Right lobe of liver (tissue), 6 donors: Measurements from ENCODE around the gene CLCNKB. TPM values are rescaled to one million over a fixed set of nuclear protein-coding genes. Genes with fewer than 3 reads are reported as not detected.

Experiments
- ATAC-seq, 4 donors: fragments of 200-7000 bp; cut with Tn5 transposase; one replicate each; pipeline ENCODE4 v1.9.1; 2020; ENCODE audit warnings: mild to moderate bottlenecking in 4 of 4, moderate library complexity in 4 of 4
- DNase-seq, 3 donors: peaks; one replicate each; pipeline ENCODE4 v3.0.0-alpha.2; 2020
- H3K27ac ChIP-seq, 3 donors: fragments of 200-600 bp; one replicate each; pipeline ENCODE4 v1.8.0; 2022
- H3K27me3 ChIP-seq, 2 donors: fragments of 200-600 bp; one replicate each; pipeline ENCODE4 v1.8.0; 2022
- H3K36me3 ChIP-seq, 4 donors: fragments of 200-600 bp; sonication (generic) in 1 of 4; one replicate each; pipeline versions ENCODE4 v1.5.1 to v1.8.0; 2017 to 2022; ENCODE audit warnings: control low read depth in 1 of 4
- H3K4me1 ChIP-seq, 4 donors: fragments of 200-600 bp; sonication (generic) in 1 of 4; one replicate each; pipeline versions ENCODE4 v1.5.1 to v1.8.0; 2017 to 2022; ENCODE audit warnings: control low read depth in 1 of 4
- H3K4me3 ChIP-seq, 3 donors: fragments of 200-600 bp; one replicate each; pipeline ENCODE4 v1.8.0; 2022
- H3K9me3 ChIP-seq, 4 donors: fragments of 200-600 bp; sonication (generic) in 1 of 4; one replicate each; pipeline versions ENCODE4 v1.5.1 to v1.8.0; 2017 to 2022; ENCODE audit warnings: control low read depth in 1 of 4
- POLR2A ChIP-seq: fragments of 450-650 bp; IDR thresholded peaks from one replicate; pipeline ENCODE4 v1.6.1; 2017; ENCODE audit warnings: antibody characterized with exemption, mild to moderate bottlenecking
- WGBS: methylation state at CpG from one replicate; pipeline ENCODE4 v1.1.6; 2018; ENCODE audit warnings: low coverage, low lambda C conversion rate; ENCODE audit not compliant: insufficient coverage; ENCODE audit errors: missing lambda C conversion rate; 5-methylcytosine and 5-hydroxymethylcytosine counted together
- intact Hi-C, 2 donors: fragments of 100-400 bp; cut with DNase I; formaldehyde crosslinking; loops; one replicate each; pipeline versions ENCODE4 v1.11.2 to v1.14.1; 2022
- total RNA-seq, 6 experiments: library from RNA; depleted of rRNA in 2 of 6; stranded (reverse); fragments of >200 nt in 2 of 6; fragmentation: NEBNext Ultra II Directional in 3 of 6; extraction: Animal tissue kit (Norgen Biotek cat#: 25700) in 3 of 6; gene quantifications; one replicate each; pipeline versions ENCODE4 v1.1.0 to v1.2.4, GENCODE V29; 2016 to 2023
- TF ChIP-seq, protein P1 (sequence below), 4 donors: fragments of 200-600 bp in 3 of 4; fragments of 450-650 bp in 1 of 4; IDR thresholded peaks; one replicate each; pipeline versions ENCODE4 v1.5.1 to v1.8.0; 2016 to 2022; ENCODE audit warnings: antibody characterized with exemption in 4 of 4, mild to moderate bottlenecking in 2 of 4
- donor health status: DM: no; HTN: yes; CAD: no.
- donor health status: DM: no; HTN: no; CAD: no.
- donor health status: DM: no; HTN: no; CAD: no.
- donor health status: DM: no; HTN: yes; CAD: no.
- donor health status: DM: no; HTN: yes; CAD: no.

Gene CLCNKB
- total RNA-seq, 6 experiments from 2014 or later: not detected

DNA sequence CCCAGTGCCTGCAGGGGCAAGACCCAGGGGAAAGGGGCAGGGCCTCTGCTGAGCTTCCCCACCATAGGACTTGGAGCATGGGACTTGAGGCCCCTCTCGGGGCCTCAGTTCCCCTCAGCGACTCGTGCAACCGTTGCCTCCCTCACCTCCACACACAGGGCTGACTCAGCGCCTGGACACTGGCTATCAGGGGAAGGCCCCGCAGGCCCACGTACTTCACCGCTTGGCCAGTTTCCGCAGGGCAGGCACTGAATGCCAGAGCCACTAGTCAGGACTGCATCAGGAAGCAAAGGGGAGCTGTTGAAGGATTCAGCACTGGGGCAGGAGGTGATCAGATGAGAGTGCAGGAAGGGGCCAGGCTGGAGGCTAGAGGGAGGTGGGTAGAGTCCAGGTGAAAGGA is 45.4 kb downstream of the CLCNKB start:
- ATAC-seq: peak in 2 of 4 donors; percentile 4 to 24
- no peaks in the 10 kb centered on the region for H3K36me3 ChIP-seq
- no peak for DNase-seq
- no peaks in the 10 kb centered on the region for H3K27me3 ChIP-seq
- H3K9me3 ChIP-seq: no peaks in the 10 kb centered on the region
- no peak overlapping the region for H3K4me3 ChIP-seq
- TF ChIP-seq POLR2A: no peak
- TF ChIP-seq, protein P1, sequence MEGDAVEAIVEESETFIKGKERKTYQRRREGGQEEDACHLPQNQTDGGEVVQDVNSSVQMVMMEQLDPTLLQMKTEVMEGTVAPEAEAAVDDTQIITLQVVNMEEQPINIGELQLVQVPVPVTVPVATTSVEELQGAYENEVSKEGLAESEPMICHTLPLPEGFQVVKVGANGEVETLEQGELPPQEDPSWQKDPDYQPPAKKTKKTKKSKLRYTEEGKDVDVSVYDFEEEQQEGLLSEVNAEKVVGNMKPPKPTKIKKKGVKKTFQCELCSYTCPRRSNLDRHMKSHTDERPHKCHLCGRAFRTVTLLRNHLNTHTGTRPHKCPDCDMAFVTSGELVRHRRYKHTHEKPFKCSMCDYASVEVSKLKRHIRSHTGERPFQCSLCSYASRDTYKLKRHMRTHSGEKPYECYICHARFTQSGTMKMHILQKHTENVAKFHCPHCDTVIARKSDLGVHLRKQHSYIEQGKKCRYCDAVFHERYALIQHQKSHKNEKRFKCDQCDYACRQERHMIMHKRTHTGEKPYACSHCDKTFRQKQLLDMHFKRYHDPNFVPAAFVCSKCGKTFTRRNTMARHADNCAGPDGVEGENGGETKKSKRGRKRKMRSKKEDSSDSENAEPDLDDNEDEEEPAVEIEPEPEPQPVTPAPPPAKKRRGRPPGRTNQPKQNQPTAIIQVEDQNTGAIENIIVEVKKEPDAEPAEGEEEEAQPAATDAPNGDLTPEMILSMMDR (IDR thresholded peaks at IDR 0.05): no peak
- H3K27ac ChIP-seq: no peak overlapping the region
- 77% methylated on average over 7 of the region's 9 CpGs for WGBS
- H3K4me1 ChIP-seq: no peaks in the 10 kb centered on the region
- intact Hi-C loops: no loop called here

DNA sequence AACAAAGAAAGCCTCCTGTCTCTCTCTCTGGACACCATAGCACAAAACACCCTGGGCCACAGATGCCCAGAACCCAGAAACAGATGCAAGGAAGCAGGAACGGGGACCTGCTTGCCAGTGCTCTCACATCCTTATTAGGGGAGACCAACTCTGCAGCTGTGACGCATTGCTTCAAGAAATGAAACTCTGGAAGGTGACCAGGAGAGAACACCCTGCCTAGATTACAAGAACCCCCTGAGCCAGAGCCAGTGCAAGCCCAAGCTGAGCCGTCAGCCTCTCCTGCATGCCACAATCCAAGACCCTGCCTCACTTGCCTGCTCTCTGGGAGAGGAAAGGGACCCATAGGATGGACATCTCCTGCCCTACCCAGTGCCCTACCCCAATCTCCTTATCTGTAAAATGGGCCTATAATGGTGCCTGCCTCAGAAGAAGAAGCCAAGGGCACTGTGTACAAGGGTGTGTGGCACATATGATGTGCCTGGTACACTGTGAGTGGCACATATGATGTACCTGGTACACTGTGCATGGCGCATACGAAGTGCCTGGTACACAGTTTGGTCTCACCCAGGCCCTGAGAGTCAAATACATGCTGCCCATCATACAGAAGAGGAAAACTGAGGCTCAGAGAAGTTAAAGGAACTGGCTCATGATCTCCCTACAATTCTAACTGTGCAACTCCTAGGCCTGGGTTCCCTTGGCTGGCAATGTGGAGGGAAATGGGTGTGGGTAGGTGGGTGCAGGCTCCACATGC is 46.7 kb downstream of the CLCNKB start:
- intact Hi-C loops: no loop called here

DNA sequence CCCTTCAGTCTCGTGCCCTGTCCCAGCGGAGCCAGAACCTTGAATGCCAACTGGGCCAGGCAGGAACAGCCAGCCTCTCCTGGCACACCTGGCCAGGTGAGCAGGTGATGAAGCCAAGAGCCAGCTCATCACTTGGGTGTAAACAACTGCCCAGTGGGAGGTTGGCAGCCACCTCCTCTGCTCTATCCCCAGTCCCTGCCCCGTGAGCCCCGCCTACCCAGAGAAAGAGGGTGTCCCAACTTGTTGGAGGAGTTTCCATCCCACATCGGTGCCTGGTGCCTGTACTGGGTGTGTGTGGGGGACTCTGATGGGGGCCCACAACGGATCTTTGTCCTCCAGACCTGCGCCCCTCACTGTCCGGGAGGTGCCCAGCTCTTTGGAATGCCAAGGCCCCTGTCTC is 47.7 kb downstream of the CLCNKB start:
- H3K9me3 ChIP-seq: no peaks in the 10 kb centered on the region
- H3K27ac ChIP-seq: no peak overlapping the region
- ATAC-seq (peak in 2 of 4 donors; percentile 18 to 28), DNase-seq (no peak)
- H3K4me3 ChIP-seq: no peak overlapping the region
- intact Hi-C loops: no loop called here
- peaks cover 0 to 9% (median 0%) of the 10 kb centered on the region in 4 donors for H3K4me1 ChIP-seq
- no peaks in the 10 kb centered on the region for H3K27me3 ChIP-seq
- TF ChIP-seq, protein P1 (IDR thresholded peaks at IDR 0.05): no peak
- no peak for TF ChIP-seq POLR2A
- H3K36me3 ChIP-seq: no peaks in the 10 kb centered on the region
- no CpG with 5 or more reads among the region's 8 CpGs for WGBS

More for the DNA sequence above, 46.7 kb downstream of the CLCNKB start:
- no peak overlapping the region for H3K27ac ChIP-seq
- peaks cover 0 to 3% (median 0%) of the 10 kb centered on the region in 4 donors for H3K4me1 ChIP-seq
- DNase-seq: no peak
- 100% methylated on average over 1 of the region's 5 CpGs for WGBS
- TF ChIP-seq POLR2A: no peak
- TF ChIP-seq, protein P1 (IDR thresholded peaks at IDR 0.05): no peak
- no peaks in the 10 kb centered on the region for H3K27me3 ChIP-seq
- no peak for ATAC-seq
- H3K36me3 ChIP-seq: no peaks in the 10 kb centered on the region
- H3K9me3 ChIP-seq: no peaks in the 10 kb centered on the region
- no peak overlapping the region for H3K4me3 ChIP-seq

DNA sequence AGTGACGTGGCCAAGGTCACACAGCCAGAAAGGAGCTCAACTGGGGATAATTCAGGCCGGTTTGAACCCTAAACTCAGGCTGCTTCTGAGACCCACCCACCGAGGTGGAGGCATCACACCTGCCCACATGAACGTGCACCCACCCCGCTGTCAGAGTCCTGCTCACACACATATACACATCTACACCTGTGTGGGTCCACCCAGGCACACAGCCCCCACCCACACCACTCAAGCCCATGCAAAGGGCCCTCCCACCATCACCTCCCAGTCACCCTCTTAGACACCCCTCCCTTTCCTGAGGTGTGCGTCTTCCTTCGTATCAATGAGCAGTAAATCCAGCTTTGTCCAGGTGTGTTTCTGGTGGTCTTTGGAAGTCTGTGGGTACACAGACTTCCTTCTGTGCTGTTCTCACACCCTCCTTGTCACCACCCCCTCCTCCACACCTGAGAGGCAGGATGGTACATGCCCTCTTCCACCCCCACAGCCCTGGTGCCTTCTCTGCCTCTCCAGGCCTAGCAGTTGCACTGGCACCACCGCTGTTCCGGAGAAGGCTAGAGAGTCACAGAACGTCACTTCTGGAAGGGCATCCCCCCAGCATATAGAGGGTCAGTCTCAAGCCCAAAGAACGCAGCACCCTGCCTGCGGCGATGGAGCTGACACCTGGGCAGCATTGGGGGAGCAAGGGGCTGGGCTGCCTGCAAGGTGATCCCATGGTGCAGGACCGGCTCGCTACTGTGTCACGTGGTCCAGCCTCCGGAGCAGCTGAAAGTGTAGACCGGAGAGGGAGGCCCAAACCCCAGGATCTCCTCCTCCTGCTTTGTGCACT is 48.7 kb downstream of the CLCNKB start:
- intact Hi-C loops: no loop called here
- peaks cover 0 to 9% (median 0%) of the 10 kb centered on the region in 4 donors for H3K4me1 ChIP-seq
- no peaks in the 10 kb centered on the region for H3K36me3 ChIP-seq
- DNase-seq (no peak), ATAC-seq (no peak)
- H3K4me3 ChIP-seq: no peak overlapping the region
- 86% methylated on average over 2 of the region's 18 CpGs for WGBS
- TF ChIP-seq, protein P1 (IDR thresholded peaks at IDR 0.05): no peak
- TF ChIP-seq POLR2A: no peak
- no peaks in the 10 kb centered on the region for H3K9me3 ChIP-seq
- no peaks in the 10 kb centered on the region for H3K27me3 ChIP-seq
- no peak overlapping the region for H3K27ac ChIP-seq
